ENCODE measurements around the gene ACAA2.

The ACAA2 gene

DNA sequence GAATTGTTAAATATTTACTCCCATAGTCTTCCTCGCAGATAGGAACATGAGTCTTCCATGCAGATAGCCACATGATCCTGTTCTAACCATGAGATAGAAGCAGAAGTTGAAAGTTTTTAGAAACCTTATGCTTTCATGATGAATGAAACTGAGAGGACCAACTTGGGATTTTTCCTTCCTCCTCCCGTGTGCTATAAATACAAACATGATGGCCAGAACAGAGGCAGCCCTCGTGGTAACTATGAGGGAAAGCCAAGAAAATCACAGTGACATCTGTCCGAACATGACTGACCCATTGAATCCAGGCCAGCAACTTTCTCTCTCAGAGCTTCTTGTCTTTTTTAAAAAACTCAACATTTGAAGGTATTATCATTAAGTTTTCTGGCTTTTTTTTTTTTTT lies 78.5 kb downstream of the ACAA2 start:
- no peak for DNase-seq

DNA sequence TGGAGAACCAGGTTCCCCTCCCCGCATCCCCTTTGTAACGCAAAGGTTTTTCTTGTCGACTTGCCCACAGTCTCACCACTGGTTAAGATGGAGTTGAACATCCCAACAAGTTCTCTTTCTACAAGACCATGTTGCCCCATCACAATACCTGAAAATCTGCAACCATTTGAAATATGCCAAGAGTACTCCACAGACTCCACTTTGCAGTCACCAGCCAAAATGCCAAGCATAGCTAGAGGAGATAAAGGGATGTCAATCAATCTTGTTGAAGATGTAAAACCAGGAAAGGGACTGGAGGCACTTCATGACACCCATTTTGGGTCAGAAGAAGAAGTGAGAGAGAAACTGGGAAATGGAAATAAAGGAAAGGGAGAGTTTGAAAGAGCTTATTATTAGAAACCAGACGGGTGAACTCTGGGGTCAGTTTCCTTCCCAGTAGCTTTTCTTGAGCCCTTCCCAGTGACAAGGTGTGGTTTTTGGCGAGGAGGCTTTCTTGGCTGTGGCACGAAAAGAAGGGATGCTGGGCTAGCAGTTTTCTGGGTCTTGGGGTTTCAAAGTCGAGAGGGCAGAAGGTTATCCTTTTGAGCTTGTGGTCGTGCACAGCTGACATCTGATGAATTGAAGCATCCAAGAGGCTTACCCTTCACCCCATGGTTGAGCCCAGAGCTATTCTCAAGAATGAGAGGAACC lies 79.3 kb downstream of the ACAA2 start:
- no peak for DNase-seq

DNA sequence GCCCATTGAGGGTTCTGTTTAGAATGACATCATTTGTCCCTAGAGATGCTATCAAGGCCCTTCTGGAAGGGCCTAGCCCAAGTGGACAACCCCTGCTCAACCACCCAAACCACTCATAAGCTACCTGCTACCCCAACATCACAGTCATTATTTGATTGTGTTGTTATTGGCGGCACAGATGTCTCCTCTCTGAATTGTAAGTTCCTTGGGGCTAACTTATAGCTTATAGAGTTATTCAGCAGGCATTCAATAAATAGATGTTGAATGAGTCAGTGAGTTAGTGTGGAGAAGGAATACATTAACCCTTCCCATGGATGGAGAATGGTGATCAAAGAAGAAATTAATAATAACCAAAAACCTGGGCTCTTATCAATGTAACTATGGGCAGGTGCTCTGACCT lies 80.0 kb downstream of the ACAA2 start:
- DNase-seq = no peak

All from NCI-H1048 (cell line).